Common myeloid progenitor, CD34-positive (primary cell): ENCODE results near the gene ITPR2.

ENCODE experiments used
- CTCF ChIA-PET: fragments of 350-600 bp; sonication (Branson Sonifier 250); formaldehyde crosslinking; loops from one replicate; lab custom pipeline; 2021; ENCODE audit warnings: antibody characterized with exemption; lab: Charles Lee
- POLR2A ChIA-PET: fragments of 350-600 bp; sonication (Branson Sonifier 250); formaldehyde crosslinking; loops from one replicate; lab custom pipeline; 2021; ENCODE audit warnings: antibody characterized with exemption; lab: Charles Lee
- DNase-seq, 3 donors: peaks; one replicate each; pipeline versions ENCODE4 v3.0.0 to v3.0.0-alpha.2; 2013
- H3K27ac ChIP-seq, 2 experiments: 1 replicate in 1 of 2; 2 replicates in 1 of 2; pipeline ENCODE4 v1.7.0; 2013; ENCODE audit warnings: inconsistent platforms in 2 of 2, low read length in 2 of 2, mild to moderate bottlenecking in 2 of 2, low read depth in 1 of 2, moderate library complexity in 1 of 2; ENCODE audit not compliant: severe bottlenecking in 2 of 2, insufficient read depth in 1 of 2, poor library complexity in 1 of 2
- H3K27me3 ChIP-seq, 5 experiments: replicated peaks in 2 of 5; 1 replicate in 3 of 5; 2 replicates in 2 of 5; pipeline versions ENCODE4 v1.6.1 to v1.7.0; 2013; ENCODE audit warnings: low read length in 4 of 5, mild to moderate bottlenecking in 2 of 5, moderate library complexity in 2 of 5, inconsistent platforms in 1 of 5; ENCODE audit not compliant: insufficient read depth in 5 of 5, control insufficient read depth in 4 of 5
- H3K36me3 ChIP-seq, 4 experiments: 1 replicate in 2 of 4; 2 replicates in 2 of 4; pipeline versions ENCODE4 v1.6.1 to v1.7.0; 2013; ENCODE audit warnings: low read length in 3 of 4, control low read depth in 1 of 4, mild to moderate bottlenecking in 1 of 4; ENCODE audit not compliant: control insufficient read depth in 4 of 4, insufficient read depth in 4 of 4
- H3K4me1 ChIP-seq, 4 experiments: 1 replicate in 3 of 4; 2 replicates in 1 of 4; pipeline versions ENCODE4 v1.6.1 to v1.7.1; 2013; ENCODE audit warnings: low read length in 3 of 4, mild to moderate bottlenecking in 3 of 4, control low read depth in 1 of 4, inconsistent platforms in 1 of 4, moderate library complexity in 1 of 4; ENCODE audit not compliant: control insufficient read depth in 4 of 4, insufficient read depth in 4 of 4; ENCODE audit errors: control extremely low read depth in 1 of 4
- H3K4me3 ChIP-seq, 7 experiments: 1 replicate in 4 of 7; 2 replicates in 3 of 7; pipeline versions ENCODE4 v1.5.1 to v1.7.0; 2013; ENCODE audit warnings: mild to moderate bottlenecking in 7 of 7, low read length in 6 of 7, moderate library complexity in 6 of 7, inconsistent platforms in 2 of 7, low read depth in 2 of 7, control low read depth in 1 of 7; ENCODE audit not compliant: insufficient read depth in 4 of 7, control insufficient read depth in 1 of 7; ENCODE audit errors: extremely low read depth in 1 of 7
- H3K9me3 ChIP-seq, 5 experiments: 1 replicate in 4 of 5; 2 replicates in 1 of 5; pipeline versions ENCODE4 v1.6.1 to v1.7.1; 2013; ENCODE audit warnings: low read length in 4 of 5, mild to moderate bottlenecking in 2 of 5, inconsistent platforms in 1 of 5, low read depth in 1 of 5, moderate library complexity in 1 of 5; ENCODE audit not compliant: control insufficient read depth in 4 of 5, insufficient read depth in 2 of 5; ENCODE audit errors: control extremely low read depth in 1 of 5
- WGBS: methylation state at CpG from one replicate; pipeline ENCODE4 v1.1.5; 2013; ENCODE audit not compliant: insufficient coverage; 5-methylcytosine and 5-hydroxymethylcytosine counted together

ITPR2 gene

GRCh38 chr12:26740991-26741390, 92.0 kb downstream of the ITPR2 start:
- no peak overlapping the region for H3K27ac ChIP-seq
- H3K4me3 ChIP-seq = no peak overlapping the region
- H3K36me3 ChIP-seq = peaks cover 0 to 2% (median 0%) of the 10 kb centered on the region in 4 experiments
- ChIA-PET POLR2A (no interaction called here), CTCF (no interaction called here)
- H3K4me1 ChIP-seq = peaks cover 0 to 11% (median 4%) of the 10 kb centered on the region in 4 experiments
- H3K27me3 ChIP-seq = no peaks in the 10 kb centered on the region
- peaks cover 0 to 14% (median 3%) of the 10 kb centered on the region in 5 experiments for H3K9me3 ChIP-seq
- DNase-seq = no peak
- WGBS = 94% methylated on average over 3 of the region's 4 CpGs

DNA sequence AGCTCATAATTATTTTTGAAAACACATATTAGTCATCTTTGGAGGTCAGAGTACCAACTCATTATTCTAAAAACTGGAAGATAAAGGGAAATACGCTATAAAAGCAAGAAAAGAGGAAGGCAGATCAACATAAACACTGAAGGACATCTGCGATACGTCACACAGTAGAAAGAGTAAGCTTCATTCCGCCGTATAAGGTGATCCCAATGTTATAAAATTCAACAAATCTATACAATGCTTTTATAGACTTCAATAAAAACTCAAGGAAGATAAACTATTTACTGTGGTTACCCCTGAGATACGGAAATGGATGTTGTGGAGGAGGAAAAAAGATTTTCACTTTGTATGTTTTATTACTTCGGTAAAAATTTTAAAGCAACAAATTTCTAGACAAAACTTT, 92.6 kb downstream of the ITPR2 start:
- ChIA-PET CTCF (no interaction called here), POLR2A (no interaction called here)
- H3K27ac ChIP-seq = no peak overlapping the region
- no peak overlapping the region for H3K4me3 ChIP-seq
- H3K27me3 ChIP-seq = no peaks in the 10 kb centered on the region
- peaks cover 0 to 2% (median 0%) of the 10 kb centered on the region in 4 experiments for H3K36me3 ChIP-seq
- no peak for DNase-seq
- WGBS = no CpG with 5 or more reads among the region's 7 CpGs
- H3K9me3 ChIP-seq = peaks cover 0 to 14% (median 3%) of the 10 kb centered on the region in 5 experiments
- H3K4me1 ChIP-seq = peaks cover 0 to 11% (median 4%) of the 10 kb centered on the region in 4 experiments

- peaks cover 0 to 2% (median 0%) of the 10 kb centered on the region in 4 experiments for H3K36me3 ChIP-seq
- peaks cover 4 to 27% (median 8%) of the 10 kb centered on the region in 4 experiments for H3K4me1 ChIP-seq
- H3K9me3 ChIP-seq = peaks cover 0 to 14% (median 3%) of the 10 kb centered on the region in 5 experiments
- WGBS = 97% methylated on average over 4 of the region's 10 CpGs
- POLR2A ChIA-PET = no interaction called here
- no peak overlapping the region for H3K27ac ChIP-seq
- no peak for DNase-seq
- H3K27me3 ChIP-seq = no peaks in the 10 kb centered on the region
- H3K4me3 ChIP-seq = no peak overlapping the region
- CTCF ChIA-PET = interaction anchor here (1.4 kb wide), 1 partner anchor 10 kb away, joined by 3 read pairs; no protein-coding TSS in a partner anchor
Observed at GRCh38 chr12:26737487-26738030, 95.4 kb downstream of the ITPR2 start.

DNA sequence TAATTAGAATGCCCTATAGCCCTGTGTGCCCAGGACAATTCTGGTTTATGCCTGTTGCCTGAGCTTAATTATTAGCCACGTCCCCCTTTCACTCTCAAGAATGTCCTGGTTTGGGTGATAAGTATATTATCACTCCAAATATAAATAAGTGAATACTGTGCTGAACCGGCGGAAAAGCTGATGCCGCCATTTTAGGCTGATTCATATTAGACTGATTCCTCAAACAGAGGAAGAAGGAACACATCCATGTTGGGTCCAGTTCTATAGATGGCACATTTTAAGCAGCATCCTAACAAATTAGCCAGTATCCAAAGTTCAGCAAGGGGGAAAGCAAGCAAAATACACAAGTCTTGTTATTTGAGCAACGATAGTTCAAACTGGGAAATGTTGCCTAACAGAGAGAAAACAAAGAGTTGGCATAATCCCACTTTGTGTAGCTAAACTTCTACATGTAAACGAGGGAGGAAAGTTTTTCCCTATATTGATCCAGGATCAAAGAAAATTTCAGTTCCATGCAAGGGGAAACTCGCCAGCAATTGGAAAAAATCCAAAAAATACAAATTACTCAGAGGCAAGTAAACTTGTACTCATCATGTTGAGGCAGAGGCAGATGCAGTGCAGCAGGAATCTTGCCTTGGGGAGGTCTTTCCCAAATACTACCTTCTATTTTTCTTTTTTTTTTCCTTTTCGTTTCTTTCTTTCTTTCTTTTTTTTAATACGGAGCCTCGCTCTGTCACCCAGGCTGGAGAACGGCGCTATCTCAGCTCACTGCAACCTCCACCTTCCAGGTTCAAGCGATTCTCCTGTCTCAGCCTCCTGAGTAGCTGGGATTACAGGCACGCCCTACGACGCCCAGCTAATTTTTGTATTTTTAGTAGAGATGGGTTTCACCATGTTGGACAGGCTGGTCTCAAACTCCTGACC, 96.2 kb downstream of the ITPR2 start:
- POLR2A ChIA-PET = no interaction called here
- 94% methylated on average over 11 of the region's 16 CpGs for WGBS
- Histone ChIP-seq H3K36me3 (peaks cover 0 to 2% (median 0%) of the 10 kb centered on the region in 4 experiments), H3K4me3 (no peak overlapping the region), H3K27ac (no peak overlapping the region), H3K4me1 (peaks cover 10 to 29% (median 13%) of the 10 kb centered on the region in 4 experiments), H3K27me3 (no peaks in the 10 kb centered on the region), H3K9me3 (peaks cover 0 to 14% (median 3%) of the 10 kb centered on the region in 5 experiments)
- DNase-seq = no peak
- CTCF ChIA-PET = interaction anchor here (0.7 to 1.4 kb wide), 2 partner anchors 11 to 121 kb away, joined by 3 read pairs; no protein-coding TSS in a partner anchor

DNA sequence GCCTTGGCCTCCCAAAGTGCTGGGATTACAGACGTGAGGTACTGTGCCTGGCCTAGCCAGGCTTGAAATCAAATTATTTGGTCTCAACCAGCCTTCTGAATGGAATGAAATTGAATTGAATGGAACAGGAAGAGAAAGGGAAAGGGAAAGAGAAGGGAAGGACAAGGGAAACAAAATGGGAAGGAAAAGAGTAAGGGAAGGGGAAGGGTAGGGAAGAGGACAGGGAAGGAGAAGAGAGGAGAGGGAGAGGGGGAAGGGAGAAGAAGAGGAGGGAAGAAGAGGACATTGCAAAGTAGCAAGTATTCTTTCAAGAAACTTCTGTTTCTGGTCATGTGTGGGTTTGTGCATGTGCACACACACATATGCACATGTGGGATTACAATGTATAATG, 97.8 kb downstream of the ITPR2 start:
- ChIA-PET CTCF (no interaction called here), POLR2A (interaction anchor here (0.6 kb wide), 1 partner anchor 613 kb away, joined by 3 read pairs; no protein-coding TSS in a partner anchor)
- Histone ChIP-seq H3K9me3 (peaks cover 0 to 14% (median 3%) of the 10 kb centered on the region in 5 experiments), H3K27ac (no peak overlapping the region), H3K36me3 (no peaks in the 10 kb centered on the region), H3K4me3 (no peak overlapping the region), H3K4me1 (peaks cover 15 to 39% (median 23%) of the 10 kb centered on the region in 4 experiments), H3K27me3 (no peaks in the 10 kb centered on the region)
- no peak for DNase-seq
- WGBS = 100% methylated on average over 1 of the region's 1 CpG

DNA sequence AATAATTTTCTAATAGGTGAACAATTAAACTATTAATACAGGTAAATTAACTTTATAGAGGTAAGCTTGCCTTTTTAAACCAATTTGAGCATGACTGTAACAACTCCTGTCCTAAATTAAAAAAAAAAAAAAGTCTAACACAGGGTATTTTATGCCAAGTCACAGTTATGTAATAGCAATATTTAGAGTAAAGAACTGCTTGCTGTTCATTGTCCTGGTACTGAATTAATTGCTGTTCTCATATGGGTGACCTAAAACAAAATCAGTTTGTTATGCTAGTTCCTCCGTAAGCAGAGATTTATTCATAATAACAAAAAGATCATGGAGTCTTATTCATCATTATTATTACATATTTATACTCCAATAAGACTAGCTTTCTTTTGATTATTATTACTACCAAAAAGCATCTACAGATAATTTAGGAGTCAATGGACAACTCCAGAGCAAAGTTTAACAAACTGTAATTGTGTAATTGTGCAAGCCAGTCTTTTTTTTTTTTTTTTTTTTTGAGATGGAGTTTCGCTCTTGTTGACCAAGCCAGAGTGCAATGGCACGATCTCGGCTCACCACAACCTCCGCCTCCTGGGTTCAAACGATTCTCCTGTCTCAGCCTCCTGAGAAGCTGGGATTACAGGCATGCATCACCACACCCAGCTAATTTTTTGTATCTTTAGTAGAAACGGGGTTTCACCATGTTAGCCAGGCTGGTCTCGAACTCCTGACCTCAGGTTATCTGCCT, 98.3 kb downstream of the ITPR2 start:
- POLR2A ChIA-PET = interaction anchor here (0.6 kb wide), 1 partner anchor 613 kb away, joined by 3 read pairs; no protein-coding TSS in a partner anchor

More for the DNA sequence above, 98.3 kb downstream of the ITPR2 start:
- 96% methylated on average over 6 of the region's 8 CpGs for WGBS
- Histone ChIP-seq H3K36me3 (no peaks in the 10 kb centered on the region), H3K4me1 (peaks cover 15 to 39% (median 24%) of the 10 kb centered on the region in 4 experiments), H3K27me3 (no peaks in the 10 kb centered on the region), H3K4me3 (no peak overlapping the region), H3K9me3 (peaks cover 0 to 14% (median 3%) of the 10 kb centered on the region in 5 experiments), H3K27ac (no peak overlapping the region)
- peak in 1 of 3 donors; percentile 55 for DNase-seq
- CTCF ChIA-PET = interaction anchor here (0.6 to 0.8 kb wide), 2 partner anchors 12 to 26 kb away, joined by 3 read pairs; no protein-coding TSS in a partner anchor
